CD8-positive, alpha-beta memory T cell (primary cell): ENCODE measurements around the gene LGR6. TPM values are rescaled to one million over a fixed set of nuclear protein-coding genes. Genes with fewer than 3 reads are reported as not detected.
A peak's percentile ranks its signal among the peaks of the same experiment; 100 is the strongest.

Experiments used
- CTCF ChIA-PET: fragments of 350-600 bp; sonication (Branson Sonifier 250); formaldehyde crosslinking; loops from one replicate; lab custom pipeline; 2021; ENCODE audit warnings: antibody characterized with exemption; lab: Charles Lee
- POLR2A ChIA-PET: fragments of 350-600 bp; sonication (Branson Sonifier 250); formaldehyde crosslinking; loops from one replicate; lab custom pipeline; 2021; ENCODE audit warnings: antibody characterized with exemption; lab: Charles Lee
- DNase-seq, 5 donors: peaks; one replicate each; pipeline versions ENCODE4 v3.0.0 to v3.0.0-alpha.2; 2020 to 2022; ENCODE audit warnings: mixed read lengths in 1 of 5
- H3K27ac ChIP-seq: one replicate; pipeline ENCODE4 v1.7.0; 2013; ENCODE audit warnings: low read depth, mild to moderate bottlenecking, low read length, moderate library complexity
- H3K27me3 ChIP-seq: 2 replicates; pipeline ENCODE4 v1.7.0; 2013; ENCODE audit warnings: low read length, mild to moderate bottlenecking; ENCODE audit not compliant: insufficient read depth, poor library complexity, severe bottlenecking
- H3K36me3 ChIP-seq: 2 replicates; pipeline ENCODE4 v1.7.0; 2013; ENCODE audit warnings: mild to moderate bottlenecking, low read length, moderate library complexity; ENCODE audit not compliant: insufficient read depth
- H3K4me1 ChIP-seq: 2 replicates; pipeline ENCODE4 v1.7.0; 2013; ENCODE audit warnings: mild to moderate bottlenecking, low read length, moderate library complexity; ENCODE audit not compliant: insufficient read depth
- H3K4me3 ChIP-seq: 2 replicates; pipeline ENCODE4 v1.7.0; 2013; ENCODE audit warnings: mild to moderate bottlenecking, low read length
- H3K9me3 ChIP-seq: 2 replicates; pipeline ENCODE4 v1.7.0; 2013; ENCODE audit warnings: mild to moderate bottlenecking, low read length
- H3K27ac Mint-ChIP-seq, 8 donors: one replicate each; pipeline ENCODE4 v1.8.0; 2020 to 2021; ENCODE audit warnings: mixed read lengths in 8 of 8, mild to moderate bottlenecking in 6 of 8, inconsistent platforms in 3 of 8, moderate library complexity in 3 of 8
- H3K27me3 Mint-ChIP-seq, 2 donors: one replicate each; pipeline ENCODE4 v1.8.0; 2020 to 2021; ENCODE audit warnings: mixed read lengths in 2 of 2, mild to moderate bottlenecking in 1 of 2, moderate library complexity in 1 of 2
- H3K36me3 Mint-ChIP-seq, 3 donors: one replicate each; pipeline ENCODE4 v1.8.0; 2020 to 2021; ENCODE audit warnings: mixed read lengths in 3 of 3, inconsistent platforms in 1 of 3, mild to moderate bottlenecking in 1 of 3
- H3K4me1 Mint-ChIP-seq, 3 donors: one replicate each; pipeline ENCODE4 v1.8.0; 2020 to 2021; ENCODE audit warnings: mixed read lengths in 3 of 3, inconsistent platforms in 1 of 3, mild to moderate bottlenecking in 1 of 3
- H3K4me3 Mint-ChIP-seq, 7 donors: one replicate each; pipeline ENCODE4 v1.8.0; 2020 to 2021; ENCODE audit warnings: mixed read lengths in 7 of 7, mild to moderate bottlenecking in 6 of 7, moderate library complexity in 4 of 7, inconsistent platforms in 2 of 7
- H3K9me3 Mint-ChIP-seq, 5 donors: one replicate each; pipeline ENCODE4 v1.8.0; 2020 to 2022; ENCODE audit warnings: mixed read lengths in 5 of 5, mild to moderate bottlenecking in 3 of 5, moderate library complexity in 2 of 5, inconsistent platforms in 1 of 5
- polyA plus RNA-seq: library from polyadenylated mRNA; unstranded; fragments of 300-500 nt; fragmentation: Illumina TruSeq; gene quantifications from one replicate; pipeline ENCODE4 v1.2.3, GENCODE V29; 2021
- total RNA-seq, 2 experiments: library from RNA; stranded (reverse); gene quantifications; one replicate each; pipeline ENCODE4 v1.2.3, GENCODE V29; 2021

LGR6 gene
- total and polyA plus RNA-seq, 3 experiments from 2014 or later = 0.40 to 3.1 (median 0.53) TPM

DNA sequence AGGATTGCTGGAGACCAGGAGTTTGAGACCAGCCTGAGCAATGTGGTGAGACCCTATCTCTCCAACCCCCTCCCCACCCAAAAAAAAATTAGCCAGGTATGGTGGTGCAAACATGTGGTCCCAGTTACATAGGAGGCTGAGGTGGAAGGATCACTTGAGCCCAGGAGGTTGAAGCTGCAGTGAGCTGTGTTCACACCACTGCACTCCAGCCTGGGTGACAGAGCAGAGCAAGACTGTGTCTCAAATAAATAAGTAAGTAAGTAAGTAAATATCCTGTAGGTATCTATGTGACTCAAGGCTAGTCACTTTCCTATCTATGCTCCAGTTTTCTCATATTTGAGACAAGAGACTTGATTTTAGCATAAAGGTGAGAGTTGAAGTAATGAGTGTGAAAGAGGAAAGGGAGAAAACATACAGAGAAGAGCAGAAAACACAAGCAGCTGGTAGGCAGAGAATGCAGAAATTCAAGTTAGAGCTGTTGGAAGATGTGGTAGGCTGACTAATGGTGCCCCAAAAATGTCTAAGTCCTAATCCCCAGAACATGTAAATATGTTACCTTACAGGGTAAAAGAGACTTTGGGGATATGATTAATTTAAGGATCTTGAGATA, 162.4 kb downstream of the LGR6 start:
- H3K36me3 Mint-ChIP-seq = peaks cover 0 to 1% (median 0%) of the 10 kb centered on the region in 3 donors
- H3K9me3 Mint-ChIP-seq = no peaks in the 10 kb centered on the region
- H3K27ac Mint-ChIP-seq = peak overlapping the region in 1 of 8 donors; percentile 10
- DNase-seq = no peak
- H3K4me3 Mint-ChIP-seq = no peak overlapping the region
- no peaks in the 10 kb centered on the region for H3K4me1 ChIP-seq
- H3K4me3 ChIP-seq = no peak overlapping the region
- no peaks in the 10 kb centered on the region for H3K36me3 ChIP-seq
- no peaks in the 10 kb centered on the region for H3K27me3 Mint-ChIP-seq
- no peak overlapping the region for H3K27ac ChIP-seq
- H3K4me1 Mint-ChIP-seq = peaks cover 9 to 27% (median 25%) of the 10 kb centered on the region in 3 donors
- no peaks in the 10 kb centered on the region for H3K9me3 ChIP-seq
- H3K27me3 ChIP-seq = no peaks in the 10 kb centered on the region
- ChIA-PET POLR2A (interaction anchor here (0.6 to 0.7 kb wide), 2 partner anchors 35 to 457 kb away, joined by 5 to 6 read pairs; no protein-coding TSS in a partner anchor), CTCF (no interaction called here)

DNA sequence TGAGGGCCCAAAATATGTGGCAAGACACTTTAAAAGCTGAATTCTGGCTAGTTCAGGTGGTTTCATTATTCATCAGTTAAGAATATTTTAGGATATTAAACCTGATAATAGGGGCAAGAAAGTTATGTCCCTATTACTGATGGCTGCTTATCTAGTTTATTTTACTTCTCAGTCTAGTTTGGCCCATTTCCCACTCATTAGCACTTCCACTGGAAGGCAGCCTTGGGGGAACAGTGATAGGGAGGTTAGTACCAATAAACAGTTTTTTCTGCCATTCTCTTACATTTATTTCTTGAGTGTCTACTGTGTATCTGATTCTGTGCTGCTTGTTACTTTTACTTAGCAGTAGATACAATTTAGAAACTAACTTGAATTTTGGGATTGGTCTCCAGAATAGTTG, 163.9 kb downstream of the LGR6 start:
- H3K9me3 Mint-ChIP-seq = no peaks in the 10 kb centered on the region
- no peak overlapping the region for H3K27ac ChIP-seq
- no peaks in the 10 kb centered on the region for H3K9me3 ChIP-seq
- no peaks in the 10 kb centered on the region for H3K36me3 ChIP-seq
- H3K36me3 Mint-ChIP-seq = peaks cover 0 to 1% (median 0%) of the 10 kb centered on the region in 3 donors
- no peak overlapping the region for H3K4me3 ChIP-seq
- ChIA-PET POLR2A (no interaction called here), CTCF (no interaction called here)
- H3K27ac Mint-ChIP-seq = no peak overlapping the region
- H3K4me1 Mint-ChIP-seq = peaks cover 13 to 29% (median 27%) of the 10 kb centered on the region in 3 donors
- H3K27me3 ChIP-seq = no peaks in the 10 kb centered on the region
- H3K27me3 Mint-ChIP-seq = no peaks in the 10 kb centered on the region
- DNase-seq = no peak
- no peak overlapping the region for H3K4me3 Mint-ChIP-seq
- H3K4me1 ChIP-seq = no peaks in the 10 kb centered on the region

- peaks cover 14 to 30% (median 28%) of the 10 kb centered on the region in 3 donors for H3K4me1 Mint-ChIP-seq
- no peak overlapping the region for H3K4me3 Mint-ChIP-seq
- H3K36me3 Mint-ChIP-seq = peaks cover 0 to 1% (median 0%) of the 10 kb centered on the region in 3 donors
- Histone ChIP-seq H3K27me3 (no peaks in the 10 kb centered on the region), H3K27ac (no peak overlapping the region), H3K4me1 (no peaks in the 10 kb centered on the region), H3K36me3 (no peaks in the 10 kb centered on the region), H3K9me3 (no peaks in the 10 kb centered on the region), H3K4me3 (no peak overlapping the region)
- H3K9me3 Mint-ChIP-seq = no peaks in the 10 kb centered on the region
- POLR2A ChIA-PET = no interaction called here
- no peaks in the 10 kb centered on the region for H3K27me3 Mint-ChIP-seq
- DNase-seq = no peak
- CTCF ChIA-PET = no interaction called here
- H3K27ac Mint-ChIP-seq = no peak overlapping the region
Observed at GRCh38 chr1:202361224-202361623, 167.6 kb downstream of the LGR6 start.

- no peaks in the 10 kb centered on the region for H3K27me3 Mint-ChIP-seq
- CTCF ChIA-PET = no interaction called here
- no peak overlapping the region for H3K4me3 Mint-ChIP-seq
Observed at GRCh38 chr1:202361701-202362100, 168.1 kb downstream of the LGR6 start.

DNA sequence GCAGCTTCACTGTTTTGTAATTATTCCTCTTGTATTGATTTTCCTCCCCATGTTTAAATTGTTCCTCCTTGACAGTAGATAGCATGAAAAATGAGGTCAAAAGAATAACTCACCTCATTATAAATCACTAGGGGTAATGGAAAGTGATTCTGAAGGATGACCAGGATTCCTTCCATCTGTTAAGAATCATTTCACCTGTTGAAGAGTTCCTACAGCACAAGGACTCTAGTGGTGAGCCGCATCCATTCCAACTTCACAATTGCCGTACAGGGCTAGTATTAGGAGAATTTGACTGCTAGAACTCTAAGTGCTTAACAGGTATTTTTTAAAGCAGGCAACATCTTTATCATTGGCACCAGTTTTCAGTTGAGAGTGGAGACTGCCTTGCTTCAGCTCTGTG, 168.6 kb downstream of the LGR6 start:
- Histone ChIP-seq H3K9me3 (no peaks in the 10 kb centered on the region), H3K4me1 (no peaks in the 10 kb centered on the region), H3K4me3 (no peak overlapping the region), H3K27me3 (no peaks in the 10 kb centered on the region), H3K27ac (no peak overlapping the region), H3K36me3 (no peaks in the 10 kb centered on the region)
- ChIA-PET CTCF (no interaction called here), POLR2A (no interaction called here)
- Mint-ChIP-seq H3K4me1 (peaks cover 10 to 26% (median 24%) of the 10 kb centered on the region in 3 donors), H3K27ac (peak overlapping the region in 1 of 8 donors; percentile 37), H3K27me3 (no peaks in the 10 kb centered on the region), H3K9me3 (no peaks in the 10 kb centered on the region), H3K36me3 (no peaks in the 10 kb centered on the region), H3K4me3 (no peak overlapping the region)
- DNase-seq = no peak

More at GRCh38 chr1:202361701-202362100, 168.1 kb downstream of the LGR6 start:
- Histone ChIP-seq H3K4me1 (no peaks in the 10 kb centered on the region), H3K27me3 (no peaks in the 10 kb centered on the region), H3K4me3 (no peak overlapping the region), H3K27ac (no peak overlapping the region), H3K9me3 (no peaks in the 10 kb centered on the region), H3K36me3 (no peaks in the 10 kb centered on the region)
- Mint-ChIP-seq H3K4me1 (peaks cover 12 to 26% (median 24%) of the 10 kb centered on the region in 3 donors), H3K27ac (no peak overlapping the region), H3K36me3 (no peaks in the 10 kb centered on the region), H3K9me3 (no peaks in the 10 kb centered on the region)
- DNase-seq = no peak
- POLR2A ChIA-PET = no interaction called here

- Histone ChIP-seq H3K36me3 (no peaks in the 10 kb centered on the region), H3K4me3 (no peak overlapping the region), H3K4me1 (no peaks in the 10 kb centered on the region), H3K27me3 (no peaks in the 10 kb centered on the region), H3K9me3 (no peaks in the 10 kb centered on the region), H3K27ac (no peak overlapping the region)
- Mint-ChIP-seq H3K27me3 (no peaks in the 10 kb centered on the region), H3K27ac (peak overlapping the region in 1 of 8 donors; percentile 58), H3K9me3 (no peaks in the 10 kb centered on the region), H3K36me3 (peaks cover 0 to 1% (median 0%) of the 10 kb centered on the region in 3 donors), H3K4me3 (no peak overlapping the region), H3K4me1 (peaks cover 10 to 25% (median 19%) of the 10 kb centered on the region in 3 donors)
- CTCF ChIA-PET = no interaction called here
- DNase-seq = no peak
- POLR2A ChIA-PET = no interaction called here
Observed at GRCh38 chr1:202365092-202365815, 171.7 kb downstream of the LGR6 start.

GRCh38 chr1:202367271-202367670, 173.7 kb downstream of the LGR6 start:
- Histone ChIP-seq H3K4me3 (no peak overlapping the region), H3K9me3 (no peaks in the 10 kb centered on the region), H3K36me3 (no peaks in the 10 kb centered on the region), H3K27ac (no peak overlapping the region), H3K27me3 (no peaks in the 10 kb centered on the region), H3K4me1 (no peaks in the 10 kb centered on the region)
- ChIA-PET CTCF (no interaction called here), POLR2A (no interaction called here)
- H3K27me3 Mint-ChIP-seq = no peaks in the 10 kb centered on the region
- no peak for DNase-seq
- no peaks in the 10 kb centered on the region for H3K9me3 Mint-ChIP-seq
- no peak overlapping the region for H3K27ac Mint-ChIP-seq
- no peak overlapping the region for H3K4me3 Mint-ChIP-seq
- H3K36me3 Mint-ChIP-seq = peaks cover 0 to 1% (median 0%) of the 10 kb centered on the region in 3 donors
- peaks cover 6 to 16% (median 8%) of the 10 kb centered on the region in 3 donors for H3K4me1 Mint-ChIP-seq
